H1 (cell line): ENCODE measurements around the gene USP17L11. TPM values are rescaled to one million over a fixed set of nuclear protein-coding genes. Genes with fewer than 3 reads are reported as not detected.
"Not testable (repeated sequence)": the region's sequence is repeated elsewhere in the genome, so short reads cannot be mapped to it uniquely, and the experiment has no call there.

Source experiments
- CTCF ChIA-PET: fragments of 300-600 bp; sonication (Branson Sonifier 250); formaldehyde crosslinking; loops from one replicate; lab custom pipeline; 2021; ENCODE audit not compliant: partially characterized antibody; lab: Charles Lee
- POLR2A ChIA-PET: fragments of 300-600 bp; sonication (Branson Sonifier 250); formaldehyde crosslinking; loops from one replicate; lab custom pipeline; 2021; ENCODE audit warnings: inconsistent platforms; ENCODE audit not compliant: partially characterized antibody; lab: Charles Lee
- DNase-seq, 2 experiments: peaks; one replicate each; pipeline versions ENCODE4 v3.0.0 to v3.0.0-alpha.2; 2010 to 2022; ENCODE audit warnings: low spot score in 2 of 2, low read depth in 1 of 2, mixed read lengths in 1 of 2
- FAIRE-seq: peaks from 2 replicates; lab custom pipeline; 2011; peaks lifted over from hg19 to GRCh38; lab: Jason Lieb, UNC
- H2AFZ ChIP-seq: 2 replicates; pipeline ENCODE4 v1.8.1; 2012; ENCODE audit warnings: low read length, inconsistent platforms
- H2AK5ac ChIP-seq: 2 replicates; pipeline ENCODE4 v1.6.1; 2013; ENCODE audit warnings: low read depth, low read length
- H2BK120ac ChIP-seq: replicated peaks from 2 replicates; pipeline ENCODE3; 2013; ENCODE audit warnings: low read depth, low read length, inconsistent platforms
- H2BK12ac ChIP-seq: 2 replicates; pipeline ENCODE4 v1.6.1; 2013; ENCODE audit warnings: low read depth, low read length
- H2BK15ac ChIP-seq: 2 replicates; pipeline ENCODE4 v1.6.1; 2013; ENCODE audit warnings: low read length
- H2BK20ac ChIP-seq: 2 replicates; pipeline ENCODE4 v1.6.1; 2013; ENCODE audit warnings: low read length
- H2BK5ac ChIP-seq: 2 replicates; pipeline ENCODE4 v1.6.1; 2013; ENCODE audit warnings: low read depth, low read length
- H3K14ac ChIP-seq: 2 replicates; pipeline ENCODE4 v1.6.1; 2013; ENCODE audit warnings: inconsistent platforms; ENCODE audit not compliant: insufficient read length
- H3K18ac ChIP-seq: 2 replicates; pipeline ENCODE4 v1.6.1; 2013; ENCODE audit warnings: low read length; ENCODE audit errors: extremely low read depth
- H3K23ac ChIP-seq: 2 replicates; pipeline ENCODE4 v1.6.1; 2013; ENCODE audit warnings: inconsistent platforms; ENCODE audit not compliant: insufficient read length
- H3K23me2 ChIP-seq: 2 replicates; pipeline ENCODE4 v1.6.1; 2013; ENCODE audit warnings: low read depth, low read length
- H3K27ac ChIP-seq: 2 replicates; pipeline ENCODE4 v1.6.1; 2011; ENCODE audit warnings: low read depth, low read length, inconsistent platforms
- H3K27me3 ChIP-seq, 4 experiments: replicated peaks in 1 of 4; 1 replicate in 1 of 4; 2 replicates in 3 of 4; pipeline versions ENCODE4 v1.6.1 to v1.8.1; 2011 to 2013; ENCODE audit warnings: low read length in 3 of 4, mild to moderate bottlenecking in 3 of 4, inconsistent platforms in 2 of 4, mixed read lengths in 2 of 4, moderate library complexity in 1 of 4; ENCODE audit not compliant: control insufficient read depth in 3 of 4, insufficient read depth in 3 of 4; ENCODE audit errors: extremely low read depth in 1 of 4
- H3K36me3 ChIP-seq, 4 experiments: 2 replicates each; pipeline versions ENCODE4 v1.6.1 to v1.8.1; 2011 to 2013; ENCODE audit warnings: mild to moderate bottlenecking in 4 of 4, low read length in 3 of 4, moderate library complexity in 2 of 4, control low read depth in 1 of 4, inconsistent platforms in 1 of 4; ENCODE audit not compliant: insufficient read depth in 4 of 4, control insufficient read depth in 2 of 4
- H3K4ac ChIP-seq: replicated peaks from 2 replicates; pipeline ENCODE3; 2013; ENCODE audit warnings: low read length, low read depth, mixed read lengths, inconsistent platforms; ENCODE audit not compliant: insufficient read length
- H3K4me1 ChIP-seq, 4 experiments: replicated peaks in 1 of 4; 1 replicate in 1 of 4; 2 replicates in 3 of 4; pipeline versions ENCODE4 v1.6.1 to v1.8.1; 2011 to 2013; ENCODE audit warnings: low read length in 3 of 4, inconsistent platforms in 2 of 4, mixed read lengths in 1 of 4; ENCODE audit not compliant: insufficient read depth in 4 of 4, control insufficient read depth in 3 of 4
- H3K4me2 ChIP-seq, 2 experiments: 2 replicates each; pipeline versions ENCODE4 v1.6.1 to v1.8.1; 2011 to 2013; ENCODE audit warnings: low read depth in 2 of 2, low read length in 2 of 2, control low read depth in 1 of 2, inconsistent platforms in 1 of 2, mild to moderate bottlenecking in 1 of 2; ENCODE audit not compliant: insufficient read depth in 1 of 2
- H3K4me3 ChIP-seq, 4 experiments: fragments of 200-600, 300-600 bp in 1 of 4; sonication (generic), shearing (Covaris generic), sonication (Bioruptor Twin) in 1 of 4; 2 replicates each; pipeline versions ENCODE4 v1.5.1 to v1.8.1; 2011 to 2016; ENCODE audit warnings: low read length in 4 of 4, low read depth in 3 of 4, control low read depth in 2 of 4, inconsistent platforms in 2 of 4, mild to moderate bottlenecking in 2 of 4, mixed read lengths in 1 of 4, moderate library complexity in 1 of 4; ENCODE audit not compliant: insufficient read depth in 2 of 4; ENCODE audit errors: extremely low read depth in 1 of 4
- H3K56ac ChIP-seq: replicated peaks from 2 replicates; pipeline ENCODE3; 2013; ENCODE audit warnings: low read depth, mild to moderate bottlenecking, mixed read lengths, low read length, inconsistent platforms; ENCODE audit not compliant: insufficient read length
- H3K79me1 ChIP-seq: 2 replicates; pipeline ENCODE4 v1.6.1; 2013; ENCODE audit warnings: low read depth, low read length, control low read depth
- H3K79me2 ChIP-seq, 2 experiments: 2 replicates each; pipeline versions ENCODE4 v1.6.1 to v1.8.1; 2012 to 2013; ENCODE audit warnings: low read length in 2 of 2, mild to moderate bottlenecking in 2 of 2, inconsistent platforms in 1 of 2; ENCODE audit not compliant: insufficient read depth in 2 of 2, control insufficient read depth in 1 of 2
- H3K9ac ChIP-seq, 4 experiments: replicated peaks in 1 of 4; 1 replicate in 1 of 4; 2 replicates in 3 of 4; pipeline versions ENCODE4 v1.6.1 to v1.8.1; 2011 to 2013; ENCODE audit warnings: low read depth in 3 of 4, low read length in 3 of 4, control low read depth in 2 of 4, mild to moderate bottlenecking in 2 of 4, moderate library complexity in 2 of 4, inconsistent platforms in 1 of 4; ENCODE audit errors: extremely low read depth in 1 of 4
- H3K9me3 ChIP-seq, 2 experiments: 2 replicates each; pipeline versions ENCODE4 v1.6.1 to v1.8.1; 2012 to 2013; ENCODE audit warnings: mild to moderate bottlenecking in 2 of 2, moderate library complexity in 2 of 2, control low read depth in 1 of 2, inconsistent platforms in 1 of 2, low read depth in 1 of 2, low read length in 1 of 2, mixed read lengths in 1 of 2; ENCODE audit not compliant: insufficient read depth in 2 of 2
- H4K20me1 ChIP-seq, 2 experiments: replicated peaks in 1 of 2; 2 replicates each; pipeline versions ENCODE3 to v1.8.1; 2011 to 2013; ENCODE audit warnings: inconsistent platforms in 2 of 2, low read length in 2 of 2, mild to moderate bottlenecking in 1 of 2; ENCODE audit not compliant: insufficient read depth in 2 of 2, control insufficient read depth in 1 of 2
- H4K5ac ChIP-seq: 2 replicates; pipeline ENCODE4 v1.6.1; 2013; ENCODE audit warnings: low read length, low read depth, mixed read lengths, inconsistent platforms; ENCODE audit not compliant: insufficient read length
- H4K8ac ChIP-seq: 2 replicates; pipeline ENCODE4 v1.8.0; 2013; ENCODE audit warnings: mild to moderate bottlenecking, moderate library complexity, low read length, inconsistent platforms; ENCODE audit not compliant: insufficient read depth; ENCODE audit errors: extremely low read depth
- H4K91ac ChIP-seq: replicated peaks from 2 replicates; pipeline ENCODE3; 2013; ENCODE audit warnings: low read length, mixed read lengths, inconsistent platforms; ENCODE audit not compliant: insufficient read length
- WGBS, 2 experiments: shearing (Covaris generic) in 1 of 2; methylation state at CpG; one replicate each; pipeline versions ENCODE4 v1.1.6 to v1.1.7; 2013 to 2015; ENCODE audit warnings: low lambda C conversion rate in 2 of 2, mixed read lengths in 2 of 2, inconsistent platforms in 1 of 2, low coverage in 1 of 2, missing lambda C conversion rate in 1 of 2; ENCODE audit not compliant: insufficient replicate concordance in 2 of 2, insufficient coverage in 1 of 2, insufficient read length in 1 of 2; ENCODE audit errors: extremely low coverage in 1 of 2, missing lambda C conversion rate in 1 of 2; 5-methylcytosine and 5-hydroxymethylcytosine counted together
- polyA plus RNA-seq, 7 experiments: library from polyadenylated mRNA; depleted of rRNA in 3 of 7; stranded (reverse) in 5 of 7; unstranded in 2 of 7; fragments of >200 nt in 5 of 7; fragments of 200-250 nt in 2 of 7; gene quantifications; 1 replicate in 5 of 7; 2 replicates in 1 of 7; 4 replicates in 1 of 7; pipeline versions ENCODE4 v1.2.1 to v1.2.3, GENCODE V29; 2011 to 2013; ENCODE audit warnings: missing spikeins in 2 of 7, mixed read lengths in 2 of 7
- total RNA-seq: library from RNA; stranded (reverse); fragmentation: NEBNext Ultra II Directional; extraction: Animal tissue kit (Norgen Biotek cat#: 25700); gene quantifications from 2 replicates; pipeline ENCODE4 v1.2.1, GENCODE V29; 2021

Gene USP17L11
- total and polyA plus RNA-seq, 2 of the 8 experiments (the other 6 are each of a cell fraction or from before 2014, with no cell fraction given): not detected

- H3K4ac ChIP-seq, H2BK5ac ChIP-seq, H4K8ac ChIP-seq, H3K18ac ChIP-seq, POLR2A ChIA-PET, H3K56ac ChIP-seq, H2BK120ac ChIP-seq, DNase-seq, H2AFZ ChIP-seq, H4K5ac ChIP-seq, H3K79me1 ChIP-seq, H3K23me2 ChIP-seq, H3K4me3 ChIP-seq, H2BK15ac ChIP-seq, H3K36me3 ChIP-seq, H3K4me2 ChIP-seq, H3K27ac ChIP-seq, H3K27me3 ChIP-seq, CTCF ChIA-PET, H2BK20ac ChIP-seq, FAIRE-seq, H3K23ac ChIP-seq, H3K9me3 ChIP-seq, H3K14ac ChIP-seq, H3K9ac ChIP-seq, H2BK12ac ChIP-seq, H4K91ac ChIP-seq, H3K79me2 ChIP-seq, H3K4me1 ChIP-seq, H4K20me1 ChIP-seq, H2AK5ac ChIP-seq: not testable (repeated sequence)
- WGBS, 2 experiments: no CpG with 5 or more reads among the region's 15 CpGs
Measured at GRCh38 chr4:9234085-9234484, 18.9 kb downstream of the USP17L11 start, which contains the start of gene USP17L15. Gene USP17L15 (plus strand): TSS chr4:9234385. CDS start chr4:9234385, 0 bp downstream.

- H3K4me3 ChIP-seq, H3K23ac ChIP-seq, POLR2A ChIA-PET, FAIRE-seq, H2BK120ac ChIP-seq, H2AK5ac ChIP-seq, H3K56ac ChIP-seq, H3K4me2 ChIP-seq, H3K36me3 ChIP-seq, H3K14ac ChIP-seq, H2AFZ ChIP-seq, H4K8ac ChIP-seq, H4K20me1 ChIP-seq, H3K9ac ChIP-seq, H4K91ac ChIP-seq, H4K5ac ChIP-seq, H3K4me1 ChIP-seq, H3K79me2 ChIP-seq, H3K27me3 ChIP-seq, H3K27ac ChIP-seq, H3K23me2 ChIP-seq, H2BK15ac ChIP-seq, DNase-seq, H2BK12ac ChIP-seq, H3K4ac ChIP-seq, CTCF ChIA-PET, H3K79me1 ChIP-seq, H2BK5ac ChIP-seq, H3K18ac ChIP-seq, H2BK20ac ChIP-seq: not testable (repeated sequence)
- 82% methylated on average over 12 of the region's 12 CpGs; no CpG with 5 or more reads in 1 of the 2 experiments for WGBS, 2 experiments
- H3K9me3 ChIP-seq: peaks cover 5 to 13% of the 10 kb centered on the region in 2 experiments
Measured at GRCh38 chr4:9238461-9238860, 23.3 kb downstream of the USP17L11 start.
